GM19452 (cell line): ENCODE measurements around the gene PNLIP.

Experiments
- ATAC-seq: cut with Tn5 transposase; IDR thresholded peaks from one replicate; pipeline ENCODE4 v1.9.1; 2021; ENCODE audit not compliant: unreplicated experiment

Gene PNLIP

DNA sequence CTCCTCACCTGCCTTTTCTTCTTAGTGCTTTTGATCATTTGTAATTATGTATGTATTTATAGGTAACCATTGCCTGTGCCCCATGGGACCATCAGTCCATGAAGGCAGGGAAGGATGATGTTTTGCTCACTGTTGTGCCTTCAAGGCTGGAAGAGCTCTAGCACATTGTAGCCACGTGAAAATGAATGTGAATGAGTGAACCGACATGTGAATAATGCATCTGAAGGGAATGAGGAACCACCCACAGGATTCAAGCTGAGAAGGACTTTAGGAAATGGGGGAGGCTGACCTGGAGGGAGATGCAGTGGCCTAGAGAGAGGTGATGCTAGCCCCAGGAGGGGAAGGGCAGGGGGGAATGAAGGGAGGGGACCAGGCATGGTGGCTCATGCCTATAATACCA, 69.1 kb downstream of the PNLIP start:
- ATAC-seq, result no peak

DNA sequence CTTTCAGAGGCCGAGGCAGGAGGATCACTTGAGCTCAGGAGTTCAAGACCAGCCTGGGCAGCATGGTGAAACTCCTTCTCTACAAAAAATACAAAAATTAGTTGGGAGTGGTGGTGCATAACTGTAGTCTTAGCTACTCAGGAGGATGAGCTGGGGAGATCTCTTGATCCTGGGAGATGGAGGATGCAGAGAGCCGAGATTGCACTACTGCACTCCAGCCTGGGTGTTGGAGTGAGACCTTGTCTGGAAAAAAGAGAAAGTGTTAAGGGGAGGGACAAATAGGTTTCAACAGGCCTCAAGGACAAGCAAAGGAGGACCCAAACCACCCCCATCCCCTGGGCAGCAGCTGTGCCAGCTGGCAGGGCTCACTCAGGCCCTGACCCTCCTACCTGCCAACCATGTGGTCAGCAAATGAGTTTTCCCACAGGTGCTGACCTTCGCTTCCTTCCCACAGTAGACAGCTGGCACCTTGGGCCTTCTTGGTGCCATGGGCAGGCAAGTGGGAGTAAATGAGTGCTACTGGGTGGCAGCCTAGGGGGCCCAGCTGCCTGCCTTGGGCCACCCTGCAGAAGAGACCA, 69.6 kb downstream of the PNLIP start:
- no peak for ATAC-seq
